Measurements from ENCODE around the gene PLXDC2. TPM values are rescaled to one million over a fixed set of nuclear protein-coding genes. Genes with fewer than 3 reads are reported as not detected.

The PLXDC2 gene
- total RNA-seq, 1 donor from 2014 or later = 73.1 TPM

- H3K4me1 Mint-ChIP-seq (ENCODE audit: unreplicated experiment) = no peaks in the 10 kb centered on the region
- TF ChIP-seq, protein P1, sequence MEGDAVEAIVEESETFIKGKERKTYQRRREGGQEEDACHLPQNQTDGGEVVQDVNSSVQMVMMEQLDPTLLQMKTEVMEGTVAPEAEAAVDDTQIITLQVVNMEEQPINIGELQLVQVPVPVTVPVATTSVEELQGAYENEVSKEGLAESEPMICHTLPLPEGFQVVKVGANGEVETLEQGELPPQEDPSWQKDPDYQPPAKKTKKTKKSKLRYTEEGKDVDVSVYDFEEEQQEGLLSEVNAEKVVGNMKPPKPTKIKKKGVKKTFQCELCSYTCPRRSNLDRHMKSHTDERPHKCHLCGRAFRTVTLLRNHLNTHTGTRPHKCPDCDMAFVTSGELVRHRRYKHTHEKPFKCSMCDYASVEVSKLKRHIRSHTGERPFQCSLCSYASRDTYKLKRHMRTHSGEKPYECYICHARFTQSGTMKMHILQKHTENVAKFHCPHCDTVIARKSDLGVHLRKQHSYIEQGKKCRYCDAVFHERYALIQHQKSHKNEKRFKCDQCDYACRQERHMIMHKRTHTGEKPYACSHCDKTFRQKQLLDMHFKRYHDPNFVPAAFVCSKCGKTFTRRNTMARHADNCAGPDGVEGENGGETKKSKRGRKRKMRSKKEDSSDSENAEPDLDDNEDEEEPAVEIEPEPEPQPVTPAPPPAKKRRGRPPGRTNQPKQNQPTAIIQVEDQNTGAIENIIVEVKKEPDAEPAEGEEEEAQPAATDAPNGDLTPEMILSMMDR (IDR thresholded peaks at IDR 0.05; ENCODE audit: unreplicated experiment) = no peak
- H3K9me3 Mint-ChIP-seq (ENCODE audit: unreplicated experiment) = no peaks in the 10 kb centered on the region
- H3K36me3 Mint-ChIP-seq (ENCODE audit: low read depth, unreplicated experiment) = no peaks in the 10 kb centered on the region
- no peak for DNase-seq (ENCODE audit: low spot score)
- no peak overlapping the region for H3K4me3 Mint-ChIP-seq (ENCODE audit: unreplicated experiment)
- H3K27me3 Mint-ChIP-seq (ENCODE audit: unreplicated experiment) = no peaks in the 10 kb centered on the region
- H3K27ac Mint-ChIP-seq (ENCODE audit: unreplicated experiment) = no peak overlapping the region
These were observed 158.3 kb downstream of the PLXDC2 start for GRCh38 chr10:19974554-19974953.

DNA sequence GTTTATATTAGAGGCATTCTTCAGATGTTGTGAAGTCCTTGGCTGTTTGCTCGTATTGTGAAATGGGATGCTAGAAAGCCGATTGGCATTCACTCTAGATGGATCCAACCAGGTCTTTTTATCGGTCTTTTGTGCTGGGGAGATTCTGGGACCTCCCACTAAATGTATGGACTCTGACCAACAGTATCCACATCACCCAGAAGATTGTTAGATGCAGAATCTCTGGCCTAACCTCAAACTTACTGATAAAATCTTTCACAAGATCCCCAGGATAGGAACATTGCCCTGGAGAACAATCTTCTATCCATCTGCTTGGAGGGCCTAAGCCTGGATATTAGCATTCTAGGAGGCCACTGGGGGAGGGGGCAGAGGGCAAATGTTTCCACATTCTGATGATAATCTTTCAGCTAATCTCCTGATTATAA, 160.9 kb downstream of the PLXDC2 start:
- Mint-ChIP-seq H3K4me3 (ENCODE audit: unreplicated experiment) (no peak overlapping the region), H3K9me3 (ENCODE audit: unreplicated experiment) (no peaks in the 10 kb centered on the region), H3K36me3 (ENCODE audit: low read depth, unreplicated experiment) (no peaks in the 10 kb centered on the region), H3K4me1 (ENCODE audit: unreplicated experiment) (no peaks in the 10 kb centered on the region), H3K27ac (ENCODE audit: unreplicated experiment) (no peak overlapping the region), H3K27me3 (ENCODE audit: unreplicated experiment) (no peaks in the 10 kb centered on the region)
- no peak for DNase-seq (ENCODE audit: low spot score)
- TF ChIP-seq, protein P1 (IDR thresholded peaks at IDR 0.05; ENCODE audit: unreplicated experiment) = no peak

DNA sequence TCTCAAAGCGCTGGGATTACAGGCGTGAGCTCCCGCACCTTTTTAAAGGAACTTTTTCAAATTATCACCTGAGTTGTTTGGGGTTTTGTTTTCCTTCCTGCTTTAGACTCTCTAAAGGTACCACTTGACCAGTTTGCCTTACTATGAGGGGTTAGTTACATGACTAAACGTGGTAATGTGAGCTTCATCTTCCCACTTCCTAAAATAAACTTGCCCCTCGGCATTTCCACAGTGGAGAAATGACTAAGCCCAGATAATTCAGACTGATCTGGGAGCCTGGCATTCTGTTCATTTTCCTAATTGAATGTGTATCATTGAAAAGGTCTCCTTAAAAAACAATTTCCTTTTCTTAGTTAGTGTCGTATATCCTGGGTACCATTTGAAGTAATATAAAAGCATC, 163.4 kb downstream of the PLXDC2 start:
- H3K27ac Mint-ChIP-seq (ENCODE audit: unreplicated experiment) = no peak overlapping the region
- TF ChIP-seq, protein P1 (IDR thresholded peaks at IDR 0.05; ENCODE audit: unreplicated experiment) = no peak
- no peaks in the 10 kb centered on the region for H3K36me3 Mint-ChIP-seq (ENCODE audit: low read depth, unreplicated experiment)
- no peak for DNase-seq (ENCODE audit: low spot score)
- H3K4me1 Mint-ChIP-seq (ENCODE audit: unreplicated experiment) = no peaks in the 10 kb centered on the region
- H3K9me3 Mint-ChIP-seq (ENCODE audit: unreplicated experiment) = no peaks in the 10 kb centered on the region
- H3K4me3 Mint-ChIP-seq (ENCODE audit: unreplicated experiment) = no peak overlapping the region
- H3K27me3 Mint-ChIP-seq (ENCODE audit: unreplicated experiment) = no peaks in the 10 kb centered on the region

DNA sequence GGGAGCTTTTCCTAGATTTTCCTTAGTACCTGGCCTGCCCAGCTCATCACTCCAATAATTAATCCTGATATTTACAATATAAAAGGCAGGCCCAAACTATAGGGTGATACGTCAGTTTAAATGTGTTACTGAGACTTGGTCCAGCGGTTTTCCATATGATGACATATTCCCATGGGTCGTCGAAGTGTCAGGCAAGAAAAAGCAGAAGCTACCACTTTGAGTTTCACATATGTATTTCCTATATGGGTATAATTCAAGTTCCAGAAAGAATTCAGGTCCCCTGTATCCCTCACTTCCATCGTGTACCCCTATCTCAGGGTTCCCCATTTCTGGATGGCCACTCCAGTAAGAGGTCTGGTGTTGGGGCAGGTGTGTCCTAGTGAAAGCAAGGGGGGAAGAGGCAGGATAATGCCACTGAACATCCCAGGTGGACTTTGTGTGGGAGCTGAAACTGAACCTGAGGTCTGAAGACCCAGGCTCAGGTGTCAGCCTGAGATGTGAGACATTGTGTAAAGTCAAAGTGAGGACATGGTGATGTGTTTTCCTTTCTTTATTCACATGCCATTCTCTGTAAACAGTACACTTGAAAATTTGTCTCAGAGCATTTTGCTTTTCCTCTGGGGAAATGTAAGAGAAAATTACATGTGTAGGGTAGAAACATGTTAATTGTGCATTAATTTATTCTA, 167.8 kb downstream of the PLXDC2 start:
- no peak overlapping the region for H3K27ac Mint-ChIP-seq (ENCODE audit: unreplicated experiment)

GRCh38 chr10:19985745-19986144, 169.5 kb downstream of the PLXDC2 start:
- no peaks in the 10 kb centered on the region for H3K9me3 Mint-ChIP-seq (ENCODE audit: unreplicated experiment)
- no peaks in the 10 kb centered on the region for H3K4me1 Mint-ChIP-seq (ENCODE audit: unreplicated experiment)

More for the DNA sequence above, 167.8 kb downstream of the PLXDC2 start:
- TF ChIP-seq, protein P1 (IDR thresholded peaks at IDR 0.05; ENCODE audit: unreplicated experiment) = no peak
- no peak overlapping the region for H3K4me3 Mint-ChIP-seq (ENCODE audit: unreplicated experiment)
- H3K27me3 Mint-ChIP-seq (ENCODE audit: unreplicated experiment) = no peaks in the 10 kb centered on the region
- no peaks in the 10 kb centered on the region for H3K9me3 Mint-ChIP-seq (ENCODE audit: unreplicated experiment)
- H3K36me3 Mint-ChIP-seq (ENCODE audit: low read depth, unreplicated experiment) = no peaks in the 10 kb centered on the region
- no peaks in the 10 kb centered on the region for H3K4me1 Mint-ChIP-seq (ENCODE audit: unreplicated experiment)
- DNase-seq (ENCODE audit: low spot score) = no peak

More at GRCh38 chr10:19985745-19986144, 169.5 kb downstream of the PLXDC2 start:
- Mint-ChIP-seq H3K27ac (ENCODE audit: unreplicated experiment) (no peak overlapping the region), H3K27me3 (ENCODE audit: unreplicated experiment) (no peaks in the 10 kb centered on the region), H3K36me3 (ENCODE audit: low read depth, unreplicated experiment) (no peaks in the 10 kb centered on the region), H3K4me3 (ENCODE audit: unreplicated experiment) (no peak overlapping the region)
- no peak for DNase-seq (ENCODE audit: low spot score)
- TF ChIP-seq, protein P1 (IDR thresholded peaks at IDR 0.05; ENCODE audit: unreplicated experiment) = no peak

Data from endothelial cell (in vitro differentiated cells).